ENCODE measurements around the gene NCAN.
"Not testable (repeated sequence)": the region's sequence is repeated elsewhere in the genome, so short reads cannot be mapped to it uniquely, and the experiment has no call there.

Gene NCAN

DNA sequence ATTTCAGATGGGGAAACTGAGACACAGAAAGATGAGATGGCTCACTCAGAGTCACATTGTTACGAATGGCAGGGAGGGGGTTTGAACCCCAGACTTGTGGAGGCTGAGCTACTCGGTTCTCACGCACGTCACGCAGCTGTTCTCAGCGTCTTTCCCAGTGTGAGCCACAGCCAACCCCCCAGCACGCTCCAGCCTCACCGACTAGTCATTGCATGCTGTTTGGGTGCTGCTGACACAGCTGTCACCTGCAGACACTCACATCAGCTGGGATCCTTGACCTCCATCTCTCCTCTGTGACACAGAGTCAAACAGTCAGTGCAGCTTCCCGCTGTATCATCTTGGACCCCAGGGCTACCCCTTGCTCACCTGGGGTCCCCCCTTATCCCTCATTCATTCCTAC lies 2.4 kb upstream of the NCAN start:
- H3K9me3 ChIP-seq: no peaks in the 10 kb centered on the region
- no peak overlapping the region for H3K4me3 ChIP-seq
- no peaks in the 10 kb centered on the region for H3K4me1 ChIP-seq
- no peak overlapping the region for H3K4me2 ChIP-seq
- TF ChIP-seq Cebpa-rat (IDR thresholded peaks at IDR 0.05): no peak
- H3K9ac ChIP-seq: no peak overlapping the region
- H3K36me3 ChIP-seq: no peaks in the 10 kb centered on the region
- peaks cover 21% of the 10 kb centered on the region; the same call in 1 of the 2 replicates for H4K20me1 ChIP-seq
- peaks cover 37% of the 10 kb centered on the region for H3K27me3 ChIP-seq
- no peak overlapping the region for H3K27ac ChIP-seq

GRCh38 chr19:19212916-19213315 lies 1.2 kb downstream of the NCAN start:
- peaks cover 43% of the 10 kb centered on the region for H3K27me3 ChIP-seq
- no peak overlapping the region for H3K9ac ChIP-seq
- no peaks in the 10 kb centered on the region for H3K36me3 ChIP-seq
- peaks cover 34% of the 10 kb centered on the region; the same call in 1 of the 2 replicates for H4K20me1 ChIP-seq
- no peaks in the 10 kb centered on the region for H3K4me1 ChIP-seq
- H3K4me2 ChIP-seq: no peak overlapping the region
- no peak overlapping the region for H3K27ac ChIP-seq
- TF ChIP-seq Cebpa-rat (IDR thresholded peaks at IDR 0.05): no peak
- no peaks in the 10 kb centered on the region; the same call in 1 of the 2 replicates for H3K9me3 ChIP-seq
- no peak overlapping the region for H3K4me3 ChIP-seq

DNA sequence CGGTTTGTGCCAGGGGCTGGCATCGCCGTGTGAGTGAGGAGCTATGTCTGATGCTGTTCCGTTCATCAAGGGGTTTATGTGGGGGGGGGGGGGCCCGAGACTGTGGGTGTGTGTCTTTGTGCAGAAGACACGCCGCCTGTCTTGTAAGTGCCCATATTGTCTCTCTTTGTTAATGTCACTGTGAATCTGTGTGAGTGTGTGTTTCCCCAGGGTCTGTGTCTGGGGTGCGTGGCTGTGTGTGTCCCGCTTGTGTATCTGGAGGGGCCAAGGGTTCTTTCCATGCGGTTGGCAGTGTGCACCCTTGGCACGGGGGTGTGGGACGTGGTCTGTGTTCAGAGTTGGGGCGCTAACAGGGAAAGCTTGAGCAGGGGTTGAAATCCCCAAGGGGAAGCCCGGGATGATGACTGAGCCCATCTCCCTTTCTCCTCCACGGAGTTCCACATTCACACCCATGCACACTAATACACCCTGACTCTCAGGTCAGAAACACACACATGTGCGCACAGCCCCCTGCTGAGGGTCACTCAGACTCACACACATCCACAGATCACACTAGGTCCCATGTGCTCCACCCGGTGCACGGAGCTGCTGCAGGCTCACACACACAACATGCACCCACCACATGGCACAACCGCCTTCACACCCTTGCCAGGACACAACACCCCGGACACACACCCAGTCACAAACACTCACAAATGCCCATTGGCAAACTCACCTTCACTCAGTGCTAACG lies 1.8 kb downstream of the NCAN start:
- H3K36me3 ChIP-seq: no peaks in the 10 kb centered on the region
- H3K27me3 ChIP-seq: peaks cover 43% of the 10 kb centered on the region
- no peak overlapping the region for H3K4me3 ChIP-seq
- H3K4me2 ChIP-seq: no peak overlapping the region
- H3K4me1 ChIP-seq: no peaks in the 10 kb centered on the region
- H3K9me3 ChIP-seq: no peaks in the 10 kb centered on the region; the same call in 1 of the 2 replicates
- no peak overlapping the region for H3K27ac ChIP-seq
- TF ChIP-seq Cebpa-rat (IDR thresholded peaks at IDR 0.05): no peak
- peaks cover 34% of the 10 kb centered on the region; the same call in 1 of the 2 replicates for H4K20me1 ChIP-seq
- H3K9ac ChIP-seq: no peak overlapping the region

GRCh38 chr19:19214159-19214490 lies 2.4 kb downstream of the NCAN start:
- no peaks in the 10 kb centered on the region for H3K4me1 ChIP-seq
- H3K27ac ChIP-seq: no peak overlapping the region
- no peak overlapping the region for H3K9ac ChIP-seq
- peaks cover 34% of the 10 kb centered on the region; the same call in 1 of the 2 replicates for H4K20me1 ChIP-seq
- H3K4me2 ChIP-seq: no peak overlapping the region
- peaks cover 43% of the 10 kb centered on the region for H3K27me3 ChIP-seq
- no peaks in the 10 kb centered on the region; the same call in 1 of the 2 replicates for H3K9me3 ChIP-seq
- TF ChIP-seq Cebpa-rat (IDR thresholded peaks at IDR 0.05): no peak
- H3K36me3 ChIP-seq: no peaks in the 10 kb centered on the region
- no peak overlapping the region for H3K4me3 ChIP-seq

GRCh38 chr19:19214892-19215291 lies 3.1 kb downstream of the NCAN start:
- TF ChIP-seq Cebpa-rat (IDR thresholded peaks at IDR 0.05): no peak
- Histone ChIP-seq H3K9me3 (no peaks in the 10 kb centered on the region; the same call in 1 of the 2 replicates), H3K9ac (no peak overlapping the region), H3K27me3 (peaks cover 43% of the 10 kb centered on the region), H3K4me3 (no peak overlapping the region), H3K4me1 (no peaks in the 10 kb centered on the region), H3K27ac (no peak overlapping the region), H3K36me3 (no peaks in the 10 kb centered on the region), H4K20me1 (peaks cover 34% of the 10 kb centered on the region; the same call in 1 of the 2 replicates), H3K4me2 (no peak overlapping the region)

DNA sequence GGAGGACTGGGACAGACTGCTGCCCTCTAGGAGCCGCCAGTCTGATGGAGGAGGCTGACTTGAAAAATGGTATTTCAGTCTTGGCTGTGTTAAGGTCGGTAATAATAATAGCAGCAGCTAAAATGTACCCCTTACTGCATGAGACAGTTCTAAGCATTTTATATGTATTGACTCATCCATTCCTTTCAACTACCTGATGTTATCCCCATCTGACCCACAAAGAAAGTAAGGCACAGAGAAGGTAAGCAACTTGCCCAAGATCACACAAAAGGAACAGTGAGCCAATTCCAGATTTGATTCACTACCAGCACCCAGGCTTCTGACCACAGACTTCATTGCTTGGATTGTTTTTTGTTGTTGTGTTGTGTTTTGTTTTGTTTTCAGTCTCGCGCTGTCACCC lies 4.0 kb downstream of the NCAN start:
- peaks cover 42% of the 10 kb centered on the region for H3K27me3 ChIP-seq
- TF ChIP-seq Cebpa-rat (IDR thresholded peaks at IDR 0.05): no peak
- peaks cover 34% of the 10 kb centered on the region; the same call in 1 of the 2 replicates for H4K20me1 ChIP-seq
- no peaks in the 10 kb centered on the region for H3K4me1 ChIP-seq
- H3K4me2 ChIP-seq: no peak overlapping the region
- H3K9ac ChIP-seq: no peak overlapping the region
- H3K36me3 ChIP-seq: no peaks in the 10 kb centered on the region
- H3K9me3 ChIP-seq: no peaks in the 10 kb centered on the region; the same call in 1 of the 2 replicates
- H3K27ac ChIP-seq: no peak overlapping the region
- H3K4me3 ChIP-seq: no peak overlapping the region

DNA sequence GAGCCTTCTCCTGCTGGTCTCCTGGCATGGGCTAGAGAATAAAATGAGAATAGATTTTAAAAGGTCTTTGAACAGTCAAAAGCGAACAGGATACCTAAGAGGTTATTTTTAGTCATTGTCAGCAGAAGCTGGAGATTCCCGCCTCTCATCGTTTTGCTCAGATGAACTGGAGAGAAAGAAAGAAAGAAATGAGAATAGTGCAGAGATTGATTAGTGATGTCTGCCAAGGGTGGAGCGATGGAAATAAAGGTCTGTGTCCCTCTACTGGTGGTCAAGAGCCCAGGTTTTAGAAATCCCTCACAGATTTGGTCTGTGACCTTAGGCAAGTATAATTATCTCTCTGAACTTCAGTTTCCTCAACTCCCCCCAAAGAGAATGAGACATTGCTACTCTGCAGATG lies 5.3 kb downstream of the NCAN start:
- peaks cover 29% of the 10 kb centered on the region for H3K27me3 ChIP-seq
- no peak overlapping the region for H3K27ac ChIP-seq
- no peaks in the 10 kb centered on the region for H3K36me3 ChIP-seq
- no peak overlapping the region for H3K9ac ChIP-seq
- H3K9me3 ChIP-seq: no peaks in the 10 kb centered on the region; the same call in 1 of the 2 replicates
- H3K4me3 ChIP-seq: no peak overlapping the region
- H4K20me1 ChIP-seq: peaks cover 34% of the 10 kb centered on the region; the same call in 1 of the 2 replicates
- H3K4me2 ChIP-seq: no peak overlapping the region
- TF ChIP-seq Cebpa-rat (IDR thresholded peaks at IDR 0.05): no peak
- H3K4me1 ChIP-seq: no peaks in the 10 kb centered on the region

GRCh38 chr19:19218911-19219310 lies 7.2 kb downstream of the NCAN start:
- Histone ChIP-seq H3K36me3 (no peaks in the 10 kb centered on the region), H3K4me1 (no peaks in the 10 kb centered on the region), H3K4me2 (no peak overlapping the region), H3K27me3 (peaks cover 13% of the 10 kb centered on the region), H3K9me3 (no peaks in the 10 kb centered on the region; the same call in 1 of the 2 replicates), H3K4me3 (no peak overlapping the region), H4K20me1 (peaks cover 18% of the 10 kb centered on the region; the same call in 1 of the 2 replicates), H3K9ac (no peak overlapping the region), H3K27ac (no peak overlapping the region)
- TF ChIP-seq Cebpa-rat (IDR thresholded peaks at IDR 0.05): no peak

DNA sequence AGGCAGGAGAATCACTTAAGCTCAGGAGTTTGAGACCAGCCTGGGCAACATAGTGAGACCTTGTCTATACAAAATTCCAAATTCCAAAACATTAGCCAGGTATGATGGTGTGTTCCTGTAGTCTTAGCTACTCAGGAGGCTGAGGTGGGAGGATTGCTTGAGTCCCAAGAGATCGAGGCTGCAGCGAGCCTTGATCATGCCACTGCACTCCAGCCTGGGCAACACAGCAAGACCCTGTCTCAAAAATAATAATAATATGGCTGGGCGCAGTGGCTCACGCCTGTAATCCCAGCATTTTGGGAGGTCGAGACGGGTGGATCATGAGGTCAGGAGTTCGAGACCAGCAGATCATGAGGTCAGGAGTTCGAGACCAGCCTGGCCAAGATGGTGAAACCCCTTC lies 9.2 kb downstream of the NCAN start:
- not testable (repeated sequence) for H3K9ac ChIP-seq, H3K4me1 ChIP-seq, H3K4me2 ChIP-seq, H3K36me3 ChIP-seq, H4K20me1 ChIP-seq, H3K4me3 ChIP-seq, H3K27ac ChIP-seq, H3K9me3 ChIP-seq
- peaks cover 21% of the 10 kb centered on the region for H3K27me3 ChIP-seq

DNA sequence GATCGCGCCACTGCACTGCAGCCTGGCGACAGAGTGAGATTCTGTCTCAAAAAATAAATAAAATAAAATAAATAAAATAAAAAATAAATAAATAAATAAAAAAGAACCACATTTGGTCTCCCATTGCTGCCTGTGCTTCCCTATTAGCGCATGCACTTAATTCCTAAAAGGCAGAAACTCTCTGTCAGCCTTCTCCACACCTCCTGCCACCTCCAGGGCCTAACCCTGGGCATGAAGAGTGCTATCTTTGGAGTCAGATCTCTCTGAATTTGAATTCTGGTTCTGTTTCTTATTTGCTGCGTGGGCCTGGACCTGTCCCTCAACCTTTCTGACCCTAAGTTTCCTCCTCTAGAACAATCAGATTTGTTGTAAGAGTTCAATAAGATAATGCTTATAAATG lies 11.3 kb downstream of the NCAN start:
- no peaks in the 10 kb centered on the region for H4K20me1 ChIP-seq
- H3K4me2 ChIP-seq: no peak overlapping the region
- H3K4me1 ChIP-seq: peaks cover 8% of the 10 kb centered on the region; the same call in 1 of the 2 replicates
- H3K27me3 ChIP-seq: peaks cover 21% of the 10 kb centered on the region
- H3K27ac ChIP-seq: no peak overlapping the region
- H3K4me3 ChIP-seq: no peak overlapping the region
- H3K36me3 ChIP-seq: no peaks in the 10 kb centered on the region
- no peak for TF ChIP-seq Cebpa-rat (IDR thresholded peaks at IDR 0.05)
- no peaks in the 10 kb centered on the region for H3K9me3 ChIP-seq
- no peak overlapping the region for H3K9ac ChIP-seq

Data from BLaER1 (cell line).